ENCODE results near the gene PLCG2.

DNA sequence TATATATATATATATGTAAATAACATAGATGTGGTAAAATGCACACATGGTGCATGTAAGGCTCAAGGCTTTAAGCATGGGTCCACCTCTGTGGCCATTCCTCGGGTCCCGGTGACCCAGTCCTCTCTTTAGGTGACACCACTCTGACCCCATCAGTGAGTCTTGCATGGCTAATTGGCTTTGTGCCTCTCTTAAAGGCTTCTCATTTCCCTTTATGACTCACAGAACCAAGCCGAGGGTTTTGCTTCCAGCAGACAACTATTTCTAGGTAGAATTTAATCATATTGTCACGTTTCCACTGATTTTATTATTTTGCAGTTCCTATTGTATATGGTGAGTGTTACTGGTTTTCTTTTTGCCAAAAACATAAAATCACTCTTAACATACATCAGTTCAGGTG lies 59.7 kb downstream of the PLCG2 start:
- TF ChIP-seq EZH2phosphoT487 (IDR thresholded peaks at IDR 0.05; ENCODE audit: insufficient read depth, low read depth): no peak
- TF ChIP-seq EZH2 (IDR thresholded peaks at IDR 0.05; ENCODE audit: insufficient read depth, poor library complexity, severe bottlenecking): no peak

Measured in GM23248 (cell line).